Esophagus muscularis mucosa (tissue), 4 donors: ENCODE results near the gene ZNF385D.

Experiments used
- EP300 ChIP-seq: sonication (generic); formaldehyde crosslinking; IDR thresholded peaks from one replicate; pipeline ENCODE4 v1.6.1; 2017; ENCODE audit warnings: antibody characterized with exemption
- POLR2A ChIP-seq: fragments of 450-650 bp; IDR thresholded peaks from one replicate; pipeline ENCODE4 v1.6.1; 2017; ENCODE audit warnings: antibody characterized with exemption, moderate library complexity, mild to moderate bottlenecking, low read depth
- POLR2AphosphoS5 ChIP-seq, 2 donors: sonication (generic); formaldehyde crosslinking; IDR thresholded peaks; one replicate each; pipeline ENCODE4 v1.6.1; 2017; ENCODE audit warnings: antibody characterized with exemption in 2 of 2
- TF ChIP-seq, protein P1 (sequence below), 3 experiments: fragments of 200-600 bp in 2 of 3; fragments of 450-650 bp in 1 of 3; sonication (generic) in 2 of 3; IDR thresholded peaks; one replicate each; pipeline ENCODE4 v1.5.1; 2017 to 2019; ENCODE audit warnings: antibody characterized with exemption in 3 of 3, mild to moderate bottlenecking in 2 of 3, moderate library complexity in 1 of 3

GRCh38 chr3:21750080-21750696 lies 822 bp downstream of the ZNF385D start:
- TF ChIP-seq POLR2A (no peak), POLR2AphosphoS5 (IDR thresholded peaks at IDR 0.05) (no peak), EP300 (no peak)
- TF ChIP-seq, protein P1, sequence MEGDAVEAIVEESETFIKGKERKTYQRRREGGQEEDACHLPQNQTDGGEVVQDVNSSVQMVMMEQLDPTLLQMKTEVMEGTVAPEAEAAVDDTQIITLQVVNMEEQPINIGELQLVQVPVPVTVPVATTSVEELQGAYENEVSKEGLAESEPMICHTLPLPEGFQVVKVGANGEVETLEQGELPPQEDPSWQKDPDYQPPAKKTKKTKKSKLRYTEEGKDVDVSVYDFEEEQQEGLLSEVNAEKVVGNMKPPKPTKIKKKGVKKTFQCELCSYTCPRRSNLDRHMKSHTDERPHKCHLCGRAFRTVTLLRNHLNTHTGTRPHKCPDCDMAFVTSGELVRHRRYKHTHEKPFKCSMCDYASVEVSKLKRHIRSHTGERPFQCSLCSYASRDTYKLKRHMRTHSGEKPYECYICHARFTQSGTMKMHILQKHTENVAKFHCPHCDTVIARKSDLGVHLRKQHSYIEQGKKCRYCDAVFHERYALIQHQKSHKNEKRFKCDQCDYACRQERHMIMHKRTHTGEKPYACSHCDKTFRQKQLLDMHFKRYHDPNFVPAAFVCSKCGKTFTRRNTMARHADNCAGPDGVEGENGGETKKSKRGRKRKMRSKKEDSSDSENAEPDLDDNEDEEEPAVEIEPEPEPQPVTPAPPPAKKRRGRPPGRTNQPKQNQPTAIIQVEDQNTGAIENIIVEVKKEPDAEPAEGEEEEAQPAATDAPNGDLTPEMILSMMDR (IDR thresholded peaks at IDR 0.05), result no peak
